Keratinocyte (primary cell): ENCODE data around the gene REPS2. TPM values are rescaled to one million over a fixed set of nuclear protein-coding genes. Genes with fewer than 3 reads are reported as not detected.
"Not testable (repeated sequence)": the region's sequence is repeated elsewhere in the genome, so short reads cannot be mapped to it uniquely, and the experiment has no call there.

Experiments used
- DNase-seq: peaks from one replicate; pipeline ENCODE4 v3.0.0-alpha.2; 2011; ENCODE audit warnings: low read depth, missing footprints, low spot score
- FAIRE-seq: peaks from 2 replicates; lab custom pipeline; 2011; peaks lifted over from hg19 to GRCh38; lab: Jason Lieb, UNC
- H2AFZ ChIP-seq: 2 replicates; pipeline ENCODE4 v1.6.0; 2012; ENCODE audit warnings: low read length, control low read depth, inconsistent platforms; ENCODE audit not compliant: control insufficient read depth
- H3K27ac ChIP-seq: 2 replicates; pipeline ENCODE4 v1.5.1; 2011; ENCODE audit warnings: low read length; ENCODE audit not compliant: control insufficient read depth, insufficient read depth
- H3K27me3 ChIP-seq: 3 replicates; pipeline ENCODE4 v1.6.0; 2011; ENCODE audit warnings: low read length; ENCODE audit not compliant: control insufficient read depth, insufficient read depth; ENCODE audit errors: extremely low read depth
- H3K36me3 ChIP-seq, 2 experiments: 2 replicates in 1 of 2; 3 replicates in 1 of 2; pipeline ENCODE4 v1.5.1; 2011; ENCODE audit warnings: low read length in 2 of 2, mild to moderate bottlenecking in 1 of 2; ENCODE audit not compliant: control insufficient read depth in 2 of 2, insufficient read depth in 2 of 2; ENCODE audit errors: extremely low read depth in 1 of 2
- H3K4me1 ChIP-seq: 3 replicates; pipeline ENCODE4 v1.5.1; 2011; ENCODE audit warnings: low read length; ENCODE audit not compliant: control insufficient read depth, insufficient read depth; ENCODE audit errors: extremely low read depth
- H3K4me2 ChIP-seq: 3 replicates; pipeline ENCODE4 v1.6.0; 2011; ENCODE audit warnings: low read depth, low read length; ENCODE audit not compliant: control insufficient read depth, insufficient read depth; ENCODE audit errors: extremely low read depth
- H3K4me3 ChIP-seq, 3 experiments: fragments of 200-600 bp in 1 of 3; sonication (generic) in 1 of 3; 2 replicates in 2 of 3; 3 replicates in 1 of 3; pipeline ENCODE4 v1.5.1; 2011 to 2016; ENCODE audit warnings: low read length in 3 of 3, mild to moderate bottlenecking in 3 of 3, control low read depth in 2 of 3, inconsistent platforms in 1 of 3, low read depth in 1 of 3, mixed read lengths in 1 of 3, mixed run types in 1 of 3, moderate library complexity in 1 of 3; ENCODE audit not compliant: control insufficient read depth in 2 of 3, insufficient read depth in 2 of 3; ENCODE audit errors: extremely low read depth in 1 of 3
- H3K79me2 ChIP-seq: 2 replicates; pipeline ENCODE4 v1.6.0; 2012; ENCODE audit warnings: low read length; ENCODE audit not compliant: control insufficient read depth, insufficient read depth
- H3K9ac ChIP-seq: 3 replicates; pipeline ENCODE4 v1.6.0; 2011; ENCODE audit warnings: low read length; ENCODE audit not compliant: control insufficient read depth, insufficient read depth; ENCODE audit errors: extremely low read depth
- H3K9me1 ChIP-seq: 3 replicates; pipeline ENCODE4 v1.6.0; 2011; ENCODE audit warnings: low read length; ENCODE audit not compliant: control insufficient read depth, insufficient read depth; ENCODE audit errors: extremely low read depth
- H3K9me3 ChIP-seq: 2 replicates; pipeline ENCODE4 v1.5.1; 2012; ENCODE audit warnings: low read depth, low read length; ENCODE audit not compliant: control insufficient read depth
- H4K20me1 ChIP-seq: 3 replicates; pipeline ENCODE4 v1.6.0; 2011; ENCODE audit warnings: low read length; ENCODE audit not compliant: control insufficient read depth, insufficient read depth; ENCODE audit errors: extremely low read depth
- EZH2 ChIP-seq: IDR thresholded peaks from one replicate; pipeline ENCODE4 v1.6.1; 2012; ENCODE audit warnings: inconsistent platforms, mild to moderate bottlenecking, low read length, moderate library complexity
- dilution Hi-C: fragments of 300-500 bp; cut with MboI; formaldehyde crosslinking; loops from one replicate; pipeline ENCODE4 v1.7.0; 2020; ENCODE audit warnings: low sequenced_read_pairs; ENCODE audit not compliant: extremely low pct_ligation_motif_present
- polyA plus RNA-seq, 5 experiments: library from polyadenylated mRNA; depleted of rRNA in 3 of 5; stranded (reverse) in 3 of 5; stranded (forward) in 1 of 5; unstranded in 1 of 5; fragments of >200 nt; gene quantifications; 1 replicate in 1 of 5; 2 replicates in 3 of 5; 3 replicates in 1 of 5; pipeline versions ENCODE4 v1.2.1 to v1.2.3, GENCODE V29; 2011 to 2012; ENCODE audit warnings: missing spikeins in 2 of 5, low read depth in 1 of 5, low replicate concordance in 1 of 5
- TF ChIP-seq, protein P1 (sequence below), 3 experiments: IDR thresholded peaks in 1 of 3; conservative IDR thresholded peaks in 1 of 3; optimal IDR thresholded peaks in 1 of 3; 2 replicates in 2 of 3; 3 replicates in 1 of 3; pipeline versions ENCODE3 to v1.5.1; 2011; ENCODE audit warnings: low read length in 3 of 3, mild to moderate bottlenecking in 3 of 3, moderate library complexity in 2 of 3, control low read depth in 1 of 3, inconsistent platforms in 1 of 3; ENCODE audit not compliant: insufficient read depth in 2 of 3; ENCODE audit errors: extremely low read depth in 1 of 3

REPS2 gene
- polyA plus RNA-seq, 1 donor (not counting 4 experiments of a cell fraction or from before 2014, with no cell fraction given) = 2.4 TPM

DNA sequence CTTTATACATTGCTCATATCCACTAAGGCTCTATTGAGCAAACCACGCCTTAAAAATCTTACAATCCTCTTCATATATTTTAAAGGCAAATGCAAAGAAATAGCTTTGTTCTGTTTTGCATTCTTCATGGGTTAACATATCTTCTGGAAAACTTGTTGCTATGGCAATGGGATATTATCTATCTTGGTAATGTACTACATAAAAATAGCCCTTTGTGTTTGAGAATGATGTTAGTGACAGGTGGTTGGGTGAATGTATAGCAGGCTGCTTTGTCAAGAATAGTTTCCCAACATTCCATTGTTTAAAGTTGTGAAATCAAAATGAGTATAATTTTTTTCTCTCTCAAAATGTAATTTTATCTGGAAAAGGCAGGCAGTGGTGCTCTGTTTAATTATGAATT is 16.8 kb downstream of the REPS2 start:
- Histone ChIP-seq H3K79me2 (no peaks in the 10 kb centered on the region), H3K4me3 (no peak overlapping the region), H3K4me1 (no peaks in the 10 kb centered on the region), H3K4me2 (no peak overlapping the region), H3K9ac (no peak overlapping the region), H3K36me3 (no peaks in the 10 kb centered on the region), H3K9me3 (no peaks in the 10 kb centered on the region), H2AFZ (no peak overlapping the region), H3K27me3 (no peaks in the 10 kb centered on the region), H3K27ac (no peak overlapping the region), H4K20me1 (no peaks in the 10 kb centered on the region), H3K9me1 (no peaks in the 10 kb centered on the region)
- TF ChIP-seq EZH2 = no peak
- TF ChIP-seq, protein P1, sequence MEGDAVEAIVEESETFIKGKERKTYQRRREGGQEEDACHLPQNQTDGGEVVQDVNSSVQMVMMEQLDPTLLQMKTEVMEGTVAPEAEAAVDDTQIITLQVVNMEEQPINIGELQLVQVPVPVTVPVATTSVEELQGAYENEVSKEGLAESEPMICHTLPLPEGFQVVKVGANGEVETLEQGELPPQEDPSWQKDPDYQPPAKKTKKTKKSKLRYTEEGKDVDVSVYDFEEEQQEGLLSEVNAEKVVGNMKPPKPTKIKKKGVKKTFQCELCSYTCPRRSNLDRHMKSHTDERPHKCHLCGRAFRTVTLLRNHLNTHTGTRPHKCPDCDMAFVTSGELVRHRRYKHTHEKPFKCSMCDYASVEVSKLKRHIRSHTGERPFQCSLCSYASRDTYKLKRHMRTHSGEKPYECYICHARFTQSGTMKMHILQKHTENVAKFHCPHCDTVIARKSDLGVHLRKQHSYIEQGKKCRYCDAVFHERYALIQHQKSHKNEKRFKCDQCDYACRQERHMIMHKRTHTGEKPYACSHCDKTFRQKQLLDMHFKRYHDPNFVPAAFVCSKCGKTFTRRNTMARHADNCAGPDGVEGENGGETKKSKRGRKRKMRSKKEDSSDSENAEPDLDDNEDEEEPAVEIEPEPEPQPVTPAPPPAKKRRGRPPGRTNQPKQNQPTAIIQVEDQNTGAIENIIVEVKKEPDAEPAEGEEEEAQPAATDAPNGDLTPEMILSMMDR (optimal IDR thresholded peaks at IDR 0.05 in 1 of 3, IDR thresholded peaks at IDR 0.05 in 1 of 3, conservative IDR thresholded peaks at IDR 0.05 in 1 of 3; ENCODE audit: extremely low read depth in 1 of 3, insufficient read depth in 2 of 3, low read length in 3 of 3) = no peak
- FAIRE-seq (no peak), DNase-seq (no peak)
- dilution Hi-C loops = no loop called here

DNA sequence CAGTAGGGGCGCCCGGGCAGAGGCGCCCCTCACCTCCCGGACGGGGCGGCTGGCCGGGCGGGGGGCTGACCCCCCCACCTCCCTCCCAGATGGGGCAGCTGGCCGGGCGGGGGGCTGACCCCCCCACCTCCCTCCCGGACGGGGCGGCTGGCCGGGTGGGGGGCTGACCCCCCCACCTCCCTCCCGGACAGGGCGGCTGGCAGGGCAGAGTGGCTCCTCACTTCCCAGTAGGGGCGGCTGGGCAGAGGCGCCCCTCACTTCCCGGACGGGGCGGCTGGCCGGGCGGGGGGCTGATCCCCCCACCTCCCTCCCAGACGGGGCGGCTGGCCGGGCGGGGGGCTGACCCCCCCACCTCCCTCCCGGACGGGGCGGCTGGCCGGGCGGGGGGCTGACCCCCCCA is 18.5 kb downstream of the REPS2 start:
- H3K27ac ChIP-seq, H3K4me2 ChIP-seq, H3K9ac ChIP-seq, DNase-seq, H3K9me3 ChIP-seq, H3K36me3 ChIP-seq, H3K4me1 ChIP-seq, H3K4me3 ChIP-seq, H3K27me3 ChIP-seq, dilution Hi-C loops, FAIRE-seq, H4K20me1 ChIP-seq, H3K9me1 ChIP-seq, H3K79me2 ChIP-seq, H2AFZ ChIP-seq: not testable (repeated sequence)

DNA sequence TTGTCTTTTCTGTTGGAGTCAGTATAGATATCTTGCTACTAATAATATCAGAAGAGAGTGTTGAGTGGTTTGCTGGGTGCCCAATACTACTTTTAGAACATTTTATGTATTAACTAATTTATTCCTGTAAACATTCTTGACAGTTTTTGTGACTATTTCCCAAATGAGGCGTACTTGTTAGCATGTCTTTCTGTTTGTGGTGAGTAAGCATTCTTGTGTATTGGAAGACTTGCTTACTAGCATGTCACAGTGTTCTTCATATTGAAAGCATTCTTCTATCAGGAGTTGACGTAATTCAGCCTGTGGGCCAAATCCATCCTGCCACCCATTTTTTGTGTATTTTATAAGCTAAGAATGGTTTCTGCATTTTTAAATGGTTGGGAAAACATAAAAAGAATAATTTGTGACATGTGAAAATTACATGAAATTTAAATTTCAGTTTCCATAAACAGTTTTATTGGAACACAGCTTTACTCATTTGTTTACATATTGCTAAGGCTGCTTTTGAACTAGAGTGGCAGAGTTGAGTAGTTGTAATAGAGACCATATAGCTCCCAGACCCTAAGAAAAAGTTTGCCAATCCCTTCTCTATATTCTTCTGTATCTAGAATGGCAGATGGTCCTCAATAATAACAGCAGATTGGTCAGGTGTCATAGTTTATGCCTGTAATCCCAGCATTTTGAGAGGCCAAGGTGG is 20.4 kb downstream of the REPS2 start:
- Histone ChIP-seq H3K4me2 (no peak overlapping the region), H3K4me3 (no peak overlapping the region), H3K27me3 (no peaks in the 10 kb centered on the region), H2AFZ (no peak overlapping the region), H3K36me3 (no peaks in the 10 kb centered on the region), H3K4me1 (no peaks in the 10 kb centered on the region), H3K79me2 (no peaks in the 10 kb centered on the region), H3K9me3 (no peaks in the 10 kb centered on the region), H3K9me1 (no peaks in the 10 kb centered on the region), H3K27ac (no peak overlapping the region), H3K9ac (no peak overlapping the region), H4K20me1 (no peaks in the 10 kb centered on the region)
- FAIRE-seq = no peak
- dilution Hi-C loops = no loop called here
- TF ChIP-seq, protein P1 (optimal IDR thresholded peaks at IDR 0.05 in 1 of 3, IDR thresholded peaks at IDR 0.05 in 1 of 3, conservative IDR thresholded peaks at IDR 0.05 in 1 of 3; ENCODE audit: extremely low read depth in 1 of 3, insufficient read depth in 2 of 3, low read length in 3 of 3) = no peak
- no peak for TF ChIP-seq EZH2
- no peak for DNase-seq

DNA sequence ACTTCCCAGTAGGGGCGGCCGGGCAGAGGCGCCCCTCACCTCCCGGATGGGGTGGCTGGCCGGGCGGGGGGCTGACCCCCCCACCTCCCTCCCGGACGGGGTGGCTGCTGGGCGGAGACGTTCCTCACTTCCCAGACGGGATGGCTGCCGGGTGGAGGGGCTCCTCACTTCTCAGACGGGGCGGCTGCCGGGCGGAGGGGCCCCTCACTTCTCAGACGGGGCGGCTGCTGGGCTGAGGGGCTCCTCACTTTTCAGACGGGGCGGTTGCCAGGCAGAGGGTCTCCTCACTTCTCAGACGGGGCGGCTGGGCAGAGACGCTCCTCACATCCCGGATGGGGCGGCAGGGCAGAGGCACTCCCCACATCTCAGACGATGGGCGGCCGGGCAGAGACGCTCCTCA is 22.3 kb downstream of the REPS2 start:
- H3K9me3 ChIP-seq, H3K27me3 ChIP-seq, H4K20me1 ChIP-seq, H3K4me1 ChIP-seq, dilution Hi-C loops, H3K36me3 ChIP-seq, DNase-seq, FAIRE-seq, H3K9ac ChIP-seq, H3K27ac ChIP-seq, H3K4me3 ChIP-seq, H3K79me2 ChIP-seq, H3K4me2 ChIP-seq, H2AFZ ChIP-seq, H3K9me1 ChIP-seq: not testable (repeated sequence)
